C4-2B (cell line): ENCODE data around the gene SLC35F6.

Experiments
- H3K27ac ChIP-seq: fragments of 450-650 bp; 2 replicates; pipeline ENCODE4 v1.5.1; 2017
- ZFX ChIP-seq: fragments of 450-650 bp; IDR thresholded peaks from 2 replicates; pipeline ENCODE4 v1.6.1; 2017
- TF ChIP-seq, protein P1 (sequence below): fragments of 450-650 bp; conservative IDR thresholded peaks from 2 replicates; pipeline ENCODE4 v1.5.1; 2017; ENCODE audit warnings: mild to moderate bottlenecking

The SLC35F6 gene

DNA sequence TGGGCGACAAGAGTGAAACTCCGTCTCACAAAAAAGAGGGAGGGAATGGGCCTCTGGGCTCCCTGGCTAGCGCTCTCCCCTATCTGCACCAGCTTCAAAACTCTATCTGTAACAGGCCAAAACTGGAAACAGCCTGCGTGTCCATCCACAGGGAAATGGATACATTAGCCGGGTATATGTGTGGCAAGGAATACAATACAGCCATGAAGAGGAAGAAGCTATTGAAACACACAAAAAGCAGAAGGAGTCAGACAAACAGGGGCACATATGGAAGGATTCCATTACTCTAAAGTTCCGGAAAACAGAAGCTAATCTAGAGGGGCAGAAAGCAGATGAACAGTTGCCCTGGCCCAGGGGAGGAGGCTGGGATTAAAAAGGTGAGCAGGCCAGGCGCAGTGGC, 24.6 kb upstream of the SLC35F6 start:
- TF ChIP-seq, protein P1, sequence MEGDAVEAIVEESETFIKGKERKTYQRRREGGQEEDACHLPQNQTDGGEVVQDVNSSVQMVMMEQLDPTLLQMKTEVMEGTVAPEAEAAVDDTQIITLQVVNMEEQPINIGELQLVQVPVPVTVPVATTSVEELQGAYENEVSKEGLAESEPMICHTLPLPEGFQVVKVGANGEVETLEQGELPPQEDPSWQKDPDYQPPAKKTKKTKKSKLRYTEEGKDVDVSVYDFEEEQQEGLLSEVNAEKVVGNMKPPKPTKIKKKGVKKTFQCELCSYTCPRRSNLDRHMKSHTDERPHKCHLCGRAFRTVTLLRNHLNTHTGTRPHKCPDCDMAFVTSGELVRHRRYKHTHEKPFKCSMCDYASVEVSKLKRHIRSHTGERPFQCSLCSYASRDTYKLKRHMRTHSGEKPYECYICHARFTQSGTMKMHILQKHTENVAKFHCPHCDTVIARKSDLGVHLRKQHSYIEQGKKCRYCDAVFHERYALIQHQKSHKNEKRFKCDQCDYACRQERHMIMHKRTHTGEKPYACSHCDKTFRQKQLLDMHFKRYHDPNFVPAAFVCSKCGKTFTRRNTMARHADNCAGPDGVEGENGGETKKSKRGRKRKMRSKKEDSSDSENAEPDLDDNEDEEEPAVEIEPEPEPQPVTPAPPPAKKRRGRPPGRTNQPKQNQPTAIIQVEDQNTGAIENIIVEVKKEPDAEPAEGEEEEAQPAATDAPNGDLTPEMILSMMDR = no peak
- TF ChIP-seq ZFX = no peak
- no peak overlapping the region for H3K27ac ChIP-seq

DNA sequence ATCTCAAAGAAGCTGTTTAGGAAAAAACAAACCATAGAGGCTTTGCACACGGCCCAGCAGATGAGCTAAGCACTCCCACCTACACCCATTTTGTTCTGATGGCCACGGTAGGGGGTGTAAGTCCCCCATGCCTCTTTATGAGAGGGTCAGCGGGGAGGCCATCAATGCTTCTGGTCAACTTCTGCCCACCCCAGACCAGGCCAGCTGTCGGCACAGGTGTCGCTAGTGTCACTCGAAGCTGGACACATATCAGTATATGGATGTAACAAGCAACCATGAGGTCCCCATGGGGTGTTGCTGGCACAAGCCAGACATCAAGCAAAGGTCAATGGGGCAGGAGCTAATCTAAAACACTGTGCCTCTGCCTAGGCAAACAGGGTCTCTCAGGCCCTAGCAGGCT, 23.7 kb upstream of the SLC35F6 start:
- TF ChIP-seq, protein P1 = no peak
- no peak for TF ChIP-seq ZFX
- H3K27ac ChIP-seq = no peak overlapping the region

DNA sequence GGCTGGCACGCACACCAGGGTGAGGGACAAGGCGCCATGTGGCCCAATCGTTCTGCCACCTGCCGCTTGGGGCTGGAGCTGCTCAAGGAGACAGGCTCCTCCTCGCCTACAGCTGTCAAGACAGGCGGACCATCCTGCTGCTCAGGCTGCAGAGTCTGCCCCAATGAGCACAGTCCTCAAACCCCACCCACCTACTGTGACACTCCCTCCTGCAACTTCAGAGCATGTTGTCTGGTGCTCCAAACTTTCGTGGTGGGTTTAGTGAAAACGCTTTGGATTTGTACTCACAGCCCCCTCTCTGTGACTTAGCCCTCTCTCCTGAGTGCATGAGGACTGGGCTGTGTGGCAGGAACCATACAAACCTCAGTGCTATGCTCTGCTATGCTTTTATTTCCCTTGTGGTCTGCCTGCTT, 23.2 kb upstream of the SLC35F6 start:
- H3K27ac ChIP-seq = no peak overlapping the region
- no peak for TF ChIP-seq ZFX
- TF ChIP-seq, protein P1 = no peak

DNA sequence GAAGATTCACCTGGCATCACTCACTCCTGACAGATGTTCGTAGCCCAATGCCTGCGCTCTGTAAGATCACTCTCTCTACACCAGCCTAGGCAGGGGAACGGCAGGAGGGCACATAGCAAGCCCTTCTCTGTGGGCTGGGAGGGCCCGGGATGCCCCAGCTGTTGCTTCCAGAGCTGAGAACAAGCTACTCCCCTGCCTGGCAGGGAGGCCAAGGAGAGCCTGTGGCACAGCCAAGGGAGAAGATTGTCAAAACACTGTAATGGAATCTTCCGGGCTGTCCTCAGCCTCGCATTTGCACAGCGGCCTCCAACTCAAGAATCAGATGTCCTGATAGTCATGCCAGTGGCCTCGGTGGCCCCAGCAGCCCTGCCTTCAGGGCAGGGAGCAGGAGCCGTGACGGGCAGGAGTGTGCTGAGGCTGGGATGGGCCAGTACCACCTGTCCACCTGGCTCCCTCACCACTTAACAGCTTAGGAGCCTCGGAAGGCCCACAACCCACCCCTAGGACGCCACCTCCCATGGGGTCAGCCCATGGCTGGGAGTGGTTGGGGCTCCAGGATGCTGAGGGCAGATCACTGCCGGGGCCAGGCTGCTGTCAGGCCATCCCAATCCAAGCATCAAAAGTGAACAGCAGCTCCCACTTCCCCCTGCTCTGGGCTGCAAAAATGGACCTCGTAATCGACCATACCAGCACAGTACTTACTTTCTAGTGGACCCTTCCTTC, 21.9 kb upstream of the SLC35F6 start:
- TF ChIP-seq ZFX = no peak
- TF ChIP-seq, protein P1 = no peak
- H3K27ac ChIP-seq = no peak overlapping the region

DNA sequence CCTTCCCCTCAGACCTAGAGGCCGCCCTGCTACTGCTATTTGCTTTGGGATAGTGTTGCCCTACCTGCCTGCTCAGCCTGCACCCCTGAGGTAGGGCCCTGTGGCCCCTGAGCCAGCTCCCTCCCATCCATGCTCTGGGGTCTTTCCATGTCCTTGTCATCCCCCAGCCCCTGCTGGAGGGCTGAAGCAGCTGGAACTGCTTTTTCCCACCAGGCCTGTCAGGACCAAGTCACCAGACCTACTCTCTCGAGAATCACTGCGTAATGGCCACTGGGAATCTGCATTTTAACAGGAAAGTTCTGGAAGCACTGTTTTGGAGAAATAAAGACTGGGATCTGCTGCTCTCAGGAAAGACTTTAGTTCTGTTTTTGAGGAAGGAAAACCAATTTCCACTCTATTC, 20.2 kb upstream of the SLC35F6 start:
- H3K27ac ChIP-seq = no peak overlapping the region

DNA sequence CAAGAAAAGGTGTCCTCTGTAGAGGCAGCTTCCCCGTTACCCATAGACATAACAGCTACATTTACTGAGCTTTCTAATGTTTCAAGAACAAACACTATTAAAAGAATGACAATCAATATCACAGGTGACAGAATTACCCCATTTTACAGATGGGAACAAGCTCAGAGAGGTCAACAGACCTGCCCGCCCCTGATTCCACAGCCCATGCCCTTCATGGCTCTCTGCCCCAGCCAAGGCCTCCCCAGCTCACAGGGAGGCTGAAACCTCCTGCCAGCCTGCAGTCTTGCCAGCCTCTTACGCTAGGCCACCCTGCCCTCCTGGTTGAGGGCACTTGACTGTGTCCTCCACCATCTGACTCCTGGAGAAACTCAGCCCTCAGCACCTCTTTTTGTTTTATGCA, 19.1 kb upstream of the SLC35F6 start:
- TF ChIP-seq ZFX = no peak
- TF ChIP-seq, protein P1 = no peak

More for the DNA sequence above, 20.2 kb upstream of the SLC35F6 start:
- TF ChIP-seq, protein P1 = no peak
- TF ChIP-seq ZFX = no peak

DNA sequence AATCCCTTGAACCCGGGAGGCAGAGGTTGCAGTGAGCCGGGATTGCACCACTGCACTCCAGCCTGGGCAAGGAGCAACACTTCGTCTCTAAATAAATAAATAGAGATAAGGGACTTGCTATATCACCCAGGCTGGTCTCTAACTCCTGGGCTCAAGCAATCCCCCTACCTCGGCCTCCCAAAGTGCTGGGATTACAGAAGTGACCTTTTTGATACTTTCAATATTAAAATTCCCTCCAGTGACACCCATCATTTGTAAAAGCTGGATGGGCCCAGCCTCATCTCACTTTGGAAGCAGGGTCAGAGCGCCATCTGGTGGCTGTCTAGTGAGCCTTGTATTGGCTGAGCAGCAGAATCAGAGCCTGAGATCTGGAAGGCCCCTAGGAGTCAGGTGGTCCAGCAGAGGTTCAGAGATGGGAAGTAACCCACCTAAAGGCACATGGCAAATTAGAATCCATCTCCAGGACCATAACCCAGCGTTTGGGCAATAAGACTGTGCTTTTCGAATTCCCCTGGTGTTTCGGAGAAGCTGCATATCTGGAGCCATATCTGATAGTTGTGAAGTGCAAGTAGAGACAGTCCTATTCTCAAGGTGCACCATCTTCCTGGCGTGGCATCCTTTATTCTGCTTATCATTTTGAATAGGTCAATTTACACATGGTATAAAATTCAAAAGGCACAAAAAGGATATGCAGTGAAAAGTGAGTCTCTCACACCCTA, 18.3 kb upstream of the SLC35F6 start:
- no peak overlapping the region for H3K27ac ChIP-seq

More for the DNA sequence above, 19.1 kb upstream of the SLC35F6 start:
- H3K27ac ChIP-seq = no peak overlapping the region

More for the DNA sequence above, 18.3 kb upstream of the SLC35F6 start:
- no peak for TF ChIP-seq ZFX
- TF ChIP-seq, protein P1 = peak; percentile 92
